Psoas muscle (tissue), 8 donors: Measurements from ENCODE around the gene SIPA1. TPM values are rescaled to one million over a fixed set of nuclear protein-coding genes. Genes with fewer than 3 reads are reported as not detected.
A peak's percentile ranks its signal among the peaks of the same experiment; 100 is the strongest.

Experiments
- ATAC-seq, 4 donors: fragments of 200-7000 bp; cut with Tn5 transposase; one replicate each; pipeline ENCODE4 v1.9.1; 2020; ENCODE audit warnings: moderate library complexity in 3 of 4, mild to moderate bottlenecking in 2 of 4
- DNase-seq, 2 donors: peaks; one replicate each; pipeline ENCODE4 v3.0.0-alpha.2; 2020
- H3K27ac ChIP-seq: fragments of 200-600 bp; one replicate; pipeline ENCODE4 v1.8.0; 2022
- H3K27me3 ChIP-seq, 3 donors: fragments of 200-600 bp in 1 of 3; one replicate each; pipeline versions ENCODE4 v1.6.1 to v1.8.0; 2013 to 2022; ENCODE audit warnings: low read length in 2 of 3, mild to moderate bottlenecking in 2 of 3, moderate library complexity in 1 of 3; ENCODE audit not compliant: insufficient read depth in 3 of 3
- H3K36me3 ChIP-seq, 2 donors: fragments of 200-600 bp in 1 of 2; one replicate each; pipeline versions ENCODE4 v1.6.1 to v1.8.0; 2013 to 2022; ENCODE audit warnings: low read depth in 1 of 2, mild to moderate bottlenecking in 1 of 2, moderate library complexity in 1 of 2; ENCODE audit not compliant: insufficient read depth in 1 of 2
- H3K4me1 ChIP-seq: fragments of 200-600 bp; one replicate; pipeline ENCODE4 v1.8.0; 2022
- H3K4me3 ChIP-seq: fragments of 200-600 bp; one replicate; pipeline ENCODE4 v1.8.0; 2022; ENCODE audit warnings: mild to moderate bottlenecking
- H3K9me3 ChIP-seq: fragments of 200-600 bp; one replicate; pipeline ENCODE4 v1.8.0; 2022
- WGBS, 3 donors: extraction: QIAGEN DNeasy Blood & Tissue Kit; methylation state at CpG; one replicate each; pipeline versions ENCODE4 v1.1.6 to v1.1.7; 2013; 5-methylcytosine and 5-hydroxymethylcytosine counted together
- intact Hi-C, 2 donors: fragments of 100-400 bp; cut with DNase I; formaldehyde crosslinking; loops; one replicate each; pipeline versions ENCODE4 v1.11.0 to v1.14.2; 2022
- polyA plus RNA-seq, 3 donors: library from polyadenylated mRNA; stranded (reverse); fragments of 200-250 nt; gene quantifications; one replicate each; pipeline ENCODE4 v1.2.3, GENCODE V29; 2013
- total RNA-seq, 4 donors: library from RNA; stranded (reverse); fragmentation: NEBNext Ultra II Directional in 2 of 4; extraction: Animal tissue kit (Norgen Biotek cat#: 25700) in 2 of 4; gene quantifications; one replicate each; pipeline versions ENCODE4 v1.2.1 to v1.2.4, GENCODE V29; 2021 to 2023
- TF ChIP-seq, protein P1 (sequence below): fragments of 200-600 bp; IDR thresholded peaks from one replicate; pipeline ENCODE4 v1.8.0; 2022; ENCODE audit warnings: antibody characterized with exemption
- donor health status: healthy with polysubstance abuse.
- donor health status: DM: no; HTN: no; CAD: no; lungs with moderate emphysema.
- donor health status: Bipolar disorder and iron deficiency.
- donor health status: healthy.
- donor health status: DM: yes; HTN: yes; CAD: no.
- donor health status: DM: no; HTN: no; CAD: no.
- donor health status: DM: no; HTN: no; CAD: no.
- donor health status: DM: yes; HTN: yes; CAD: no.

SIPA1 gene
- total and polyA plus RNA-seq, 7 donors, result 7.9 to 17.4 (median 12.3) TPM

DNA sequence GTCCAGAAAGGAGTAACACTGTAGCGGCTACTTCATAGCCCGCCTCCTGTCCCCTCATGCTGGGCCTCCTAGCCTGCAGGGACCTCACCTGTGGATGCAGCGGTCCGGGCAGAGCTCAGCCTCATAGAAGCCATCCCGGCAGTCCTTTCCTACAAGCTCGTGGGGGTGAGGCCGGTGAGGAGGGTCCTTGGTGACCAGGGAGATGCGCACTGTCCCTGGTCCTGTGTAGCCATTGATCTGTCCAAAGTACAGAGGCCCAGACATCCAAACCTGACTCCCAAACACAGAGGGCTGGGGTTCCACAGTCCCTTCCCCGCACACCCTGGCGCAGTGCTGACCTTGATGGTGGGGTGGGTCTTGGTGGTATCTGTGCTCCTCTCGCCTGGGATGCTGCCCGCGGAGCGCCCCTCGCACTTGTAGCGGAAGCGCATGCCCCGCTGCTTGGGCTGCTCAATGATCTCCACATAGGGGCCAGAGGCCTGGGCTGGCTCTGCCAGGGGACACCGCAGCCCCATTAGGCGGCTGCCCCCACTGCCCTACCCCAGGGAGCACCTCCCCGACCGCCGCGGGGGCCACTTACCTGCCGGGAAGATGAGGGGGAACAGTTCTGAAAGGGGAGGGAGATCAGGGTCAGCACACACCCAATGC is 23.8 kb downstream of the SIPA1 start:
- TF ChIP-seq, protein P1, sequence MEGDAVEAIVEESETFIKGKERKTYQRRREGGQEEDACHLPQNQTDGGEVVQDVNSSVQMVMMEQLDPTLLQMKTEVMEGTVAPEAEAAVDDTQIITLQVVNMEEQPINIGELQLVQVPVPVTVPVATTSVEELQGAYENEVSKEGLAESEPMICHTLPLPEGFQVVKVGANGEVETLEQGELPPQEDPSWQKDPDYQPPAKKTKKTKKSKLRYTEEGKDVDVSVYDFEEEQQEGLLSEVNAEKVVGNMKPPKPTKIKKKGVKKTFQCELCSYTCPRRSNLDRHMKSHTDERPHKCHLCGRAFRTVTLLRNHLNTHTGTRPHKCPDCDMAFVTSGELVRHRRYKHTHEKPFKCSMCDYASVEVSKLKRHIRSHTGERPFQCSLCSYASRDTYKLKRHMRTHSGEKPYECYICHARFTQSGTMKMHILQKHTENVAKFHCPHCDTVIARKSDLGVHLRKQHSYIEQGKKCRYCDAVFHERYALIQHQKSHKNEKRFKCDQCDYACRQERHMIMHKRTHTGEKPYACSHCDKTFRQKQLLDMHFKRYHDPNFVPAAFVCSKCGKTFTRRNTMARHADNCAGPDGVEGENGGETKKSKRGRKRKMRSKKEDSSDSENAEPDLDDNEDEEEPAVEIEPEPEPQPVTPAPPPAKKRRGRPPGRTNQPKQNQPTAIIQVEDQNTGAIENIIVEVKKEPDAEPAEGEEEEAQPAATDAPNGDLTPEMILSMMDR, result no peak
- intact Hi-C loops, result no loop called here
- Histone ChIP-seq H3K27ac (peak overlapping the region; percentile 94), H3K9me3 (no peaks in the 10 kb centered on the region), H3K36me3 (peaks cover 12 to 55% of the 10 kb centered on the region in 2 donors), H3K27me3 (no peaks in the 10 kb centered on the region), H3K4me3 (peak overlapping the region; percentile 88), H3K4me1 (peaks cover 17% of the 10 kb centered on the region)
- ATAC-seq (no peak), DNase-seq (no peak)
- whole genome bisulfite sequencing, 3 donors, result 52 to 58% (median 55%) methylated on average over 25 of the region's 25 CpGs

DNA sequence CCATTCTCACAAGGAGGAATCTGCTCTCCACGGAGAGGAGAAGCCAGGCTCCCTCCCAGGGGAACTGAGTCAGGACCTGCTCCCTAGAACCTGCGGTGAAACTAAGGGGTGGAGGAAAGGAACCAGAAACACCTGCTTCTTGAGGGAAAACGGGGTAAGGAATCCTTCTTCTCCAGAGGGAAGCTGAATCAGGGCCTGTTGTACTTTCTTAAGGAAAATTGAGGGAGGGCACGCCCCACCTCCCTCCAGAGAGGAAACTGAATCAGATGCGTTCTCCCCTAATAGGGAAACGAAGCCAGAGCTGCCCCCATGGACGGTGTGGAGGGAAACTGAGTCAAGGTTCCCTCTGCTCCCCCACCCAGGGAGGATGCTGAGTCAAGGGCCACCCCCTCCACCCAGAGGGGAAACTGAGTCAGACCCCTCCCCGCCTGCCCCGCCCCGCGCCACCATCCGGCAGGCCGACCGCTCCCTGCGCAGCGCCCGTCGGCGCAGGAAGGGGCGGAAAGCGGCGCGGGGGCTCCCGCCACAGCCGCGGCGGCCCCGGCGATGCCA is 24.4 kb downstream of the SIPA1 start:
- no peaks in the 10 kb centered on the region for H3K27me3 ChIP-seq
- peaks cover 9 to 51% of the 10 kb centered on the region in 2 donors for H3K36me3 ChIP-seq
- peaks cover 17% of the 10 kb centered on the region for H3K4me1 ChIP-seq
- peak overlapping the region; percentile 88 for H3K4me3 ChIP-seq
- intact Hi-C loops, result no loop called here
- no peaks in the 10 kb centered on the region for H3K9me3 ChIP-seq
- peak in 2 of 4 donors; percentile 5 to 17 for ATAC-seq
- TF ChIP-seq, protein P1, result no peak
- no peak for DNase-seq
- whole genome bisulfite sequencing, 3 donors, result 0% methylated on average over 15 to 29 of the region's 29 CpGs
- peak overlapping the region; percentile 94 for H3K27ac ChIP-seq

DNA sequence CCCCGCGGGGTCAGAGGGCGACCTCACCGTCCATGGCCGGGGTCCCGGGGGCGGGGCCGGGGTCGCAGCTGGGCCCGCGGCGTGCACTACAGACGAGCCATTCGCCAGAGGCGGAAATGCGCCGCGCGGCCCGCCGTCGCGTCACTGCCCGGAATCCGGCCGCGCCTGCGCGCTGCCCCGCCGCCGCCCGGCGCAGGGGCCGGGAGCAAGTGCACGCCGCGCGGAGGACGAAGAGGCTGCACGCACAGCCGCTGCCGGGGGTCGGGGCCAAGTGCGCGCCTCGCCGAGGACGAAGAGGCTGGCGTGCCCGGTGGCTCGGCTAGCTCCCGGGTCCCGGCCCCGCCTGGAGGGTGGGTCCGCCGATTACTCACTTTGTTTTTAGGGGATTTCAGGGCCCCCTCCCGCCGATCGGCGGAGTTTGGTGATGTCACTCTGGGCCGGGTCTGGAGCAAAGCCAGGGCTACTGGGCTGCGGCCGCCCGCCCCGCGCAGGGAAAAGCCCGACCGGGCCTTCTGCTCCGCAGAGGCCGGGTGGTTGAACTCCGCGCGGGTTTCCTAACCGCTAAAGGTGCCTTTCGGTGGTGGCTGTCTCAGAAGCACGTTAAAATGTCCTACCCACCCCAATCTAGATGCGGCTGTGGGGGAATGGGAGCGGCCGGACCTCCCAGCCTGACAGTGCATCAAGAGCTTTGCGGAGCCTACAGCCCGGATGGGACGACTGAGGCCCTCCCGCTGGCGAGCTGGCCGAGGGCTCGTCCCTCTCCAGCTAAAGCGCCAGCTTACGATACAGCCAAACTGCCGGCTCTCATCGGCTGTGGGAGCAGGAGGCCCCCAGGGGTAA is 25.1 kb downstream of the SIPA1 start, which contains the start of gene RELA:
TSS of gene RELA (minus strand) at position 118 of the 840 bp plus-strand sequence. CDS start at position 34, 84 bp downstream.
- Histone ChIP-seq H3K4me3 (peak within 1 kb of the TSS; percentile 88), H3K36me3 (peaks cover 4 to 44% of the 10 kb centered on the region in 2 donors), H3K27ac (peak within 1 kb of the TSS; percentile 94), H3K4me1 (peaks cover 17% of the 10 kb centered on the region), H3K9me3 (no peaks in the 10 kb centered on the region), H3K27me3 (no peaks in the 10 kb centered on the region)
- DNase-seq, result peak; percentile 95 to 97
- TF ChIP-seq, protein P1, result no peak
- intact Hi-C loops, result no loop called here
- ATAC-seq, result peak; percentile 90 to 93 (median 92)
- WGBS, 3 donors, result 0% methylated on average over 62 to 91 of the region's 91 CpGs

DNA sequence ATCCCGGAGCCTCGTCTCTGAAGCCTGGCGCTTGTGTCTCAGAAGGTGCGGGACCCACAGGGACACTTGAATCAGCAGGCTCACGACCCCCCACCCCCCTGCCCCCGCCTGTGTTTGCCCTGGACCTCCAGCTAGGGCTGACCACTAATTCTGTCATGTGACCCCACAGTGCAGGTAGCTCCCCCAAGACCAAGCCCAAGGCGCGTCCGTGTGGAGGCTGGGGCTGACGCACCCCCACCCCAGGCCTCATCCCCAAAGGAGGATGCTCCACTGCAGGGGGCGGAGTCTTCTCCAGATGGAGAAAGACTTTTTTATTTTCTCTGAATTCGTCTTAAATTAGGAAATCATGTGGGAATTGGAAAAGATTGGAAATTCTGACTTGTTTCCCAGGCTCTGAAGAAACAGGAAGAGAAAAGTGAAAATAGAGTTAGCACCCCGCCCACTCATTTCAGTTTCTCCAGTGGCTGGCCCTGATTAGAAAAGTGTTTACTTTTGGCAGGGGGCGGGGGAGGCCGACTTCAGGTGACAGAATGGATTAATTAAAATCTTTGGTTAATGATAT is 25.8 kb downstream of the SIPA1 start:
- ATAC-seq (peak; percentile 40 to 69 (median 48)), DNase-seq (peak; percentile 67 to 83)
- peak overlapping the region; percentile 94 for H3K27ac ChIP-seq
- TF ChIP-seq, protein P1, result no peak
- H3K27me3 ChIP-seq, result no peaks in the 10 kb centered on the region
- 3 to 6% (median 3%) methylated on average over 15 of the region's 15 CpGs for WGBS, 3 donors
- H3K36me3 ChIP-seq, result peaks cover 0 to 37% of the 10 kb centered on the region in 2 donors
- H3K9me3 ChIP-seq, result no peaks in the 10 kb centered on the region
- H3K4me3 ChIP-seq, result peak overlapping the region; percentile 88
- peaks cover 17% of the 10 kb centered on the region for H3K4me1 ChIP-seq
- intact Hi-C loops, result no loop called here
